ENCODE data around the gene VAV3.
"Not testable (repeated sequence)": the region's sequence is repeated elsewhere in the genome, so short reads cannot be mapped to it uniquely, and the experiment has no call there.

VAV3 gene

GRCh38 chr1:107899655-107900054 lies 65.3 kb downstream of the VAV3 start:
- in situ Hi-C loops (cut with MboI; ENCODE audit: low sequenced_read_pairs, unreplicated experiment) = no loop called here
- no peak for TF ChIP-seq CTCF (IDR thresholded peaks at IDR 0.05; ENCODE audit: borderline replicate concordance, control extremely low read depth, extremely low read depth, insufficient read depth, missing control alignments)
- no peak for DNase-seq (ENCODE audit: low spot score)

- no peak for DNase-seq (ENCODE audit: low spot score)
- no peak for TF ChIP-seq CTCF (IDR thresholded peaks at IDR 0.05; ENCODE audit: borderline replicate concordance, control extremely low read depth, extremely low read depth, insufficient read depth, missing control alignments)
- in situ Hi-C loops (cut with MboI; ENCODE audit: low sequenced_read_pairs, unreplicated experiment) = no loop called here
Observed at GRCh38 chr1:107897438-107898345, 67.3 kb downstream of the VAV3 start.

GRCh38 chr1:107896936-107897335 lies 68.0 kb downstream of the VAV3 start:
- in situ Hi-C loops (cut with MboI; ENCODE audit: low sequenced_read_pairs, unreplicated experiment) = no loop called here
- no peak for DNase-seq (ENCODE audit: low spot score)
- no peak for TF ChIP-seq CTCF (IDR thresholded peaks at IDR 0.05; ENCODE audit: borderline replicate concordance, control extremely low read depth, extremely low read depth, insufficient read depth, missing control alignments)

GRCh38 chr1:107896401-107896800 lies 68.6 kb downstream of the VAV3 start:
- DNase-seq (ENCODE audit: low spot score) = no peak
- in situ Hi-C loops (cut with MboI; ENCODE audit: low sequenced_read_pairs, unreplicated experiment) = no loop called here
- no peak for TF ChIP-seq CTCF (IDR thresholded peaks at IDR 0.05; ENCODE audit: borderline replicate concordance, control extremely low read depth, extremely low read depth, insufficient read depth, missing control alignments)

- in situ Hi-C loops (cut with MboI; ENCODE audit: low sequenced_read_pairs, unreplicated experiment) = no loop called here
- no peak for DNase-seq (ENCODE audit: low spot score)
- no peak for TF ChIP-seq CTCF (IDR thresholded peaks at IDR 0.05; ENCODE audit: borderline replicate concordance, control extremely low read depth, extremely low read depth, insufficient read depth, missing control alignments)
Observed at GRCh38 chr1:107895403-107896191, 69.4 kb downstream of the VAV3 start.

GRCh38 chr1:107894605-107895004 lies 70.4 kb downstream of the VAV3 start:
- no peak for DNase-seq (ENCODE audit: low spot score)
- in situ Hi-C loops (cut with MboI; ENCODE audit: low sequenced_read_pairs, unreplicated experiment) = no loop called here
- TF ChIP-seq CTCF (IDR thresholded peaks at IDR 0.05; ENCODE audit: borderline replicate concordance, control extremely low read depth, extremely low read depth, insufficient read depth, missing control alignments) = no peak

- in situ Hi-C loops (cut with MboI; ENCODE audit: low sequenced_read_pairs, unreplicated experiment); DNase-seq (ENCODE audit: low spot score): not testable (repeated sequence)
Observed at GRCh38 chr1:107893350-107893749, 71.6 kb downstream of the VAV3 start.

Measured in GM13976 (cell line).